DND-41 (cell line): ENCODE measurements around the gene NAIP.
"Not testable (repeated sequence)": the region's sequence is repeated elsewhere in the genome, so short reads cannot be mapped to it uniquely, and the experiment has no call there.

Experiments
- CTCF ChIP-seq: IDR thresholded peaks from 2 replicates; pipeline ENCODE4 v1.5.1; 2012; ENCODE audit warnings: borderline replicate concordance, low read length, moderate library complexity, mild to moderate bottlenecking; ENCODE audit not compliant: poor library complexity, severe bottlenecking; ENCODE audit errors: extremely low read depth
- EZH2 ChIP-seq: IDR thresholded peaks from 3 replicates; pipeline ENCODE4 v1.6.1; 2012; ENCODE audit warnings: borderline replicate concordance, low read depth, mild to moderate bottlenecking, moderate library complexity, low read length, inconsistent platforms; ENCODE audit not compliant: severe bottlenecking

DNA sequence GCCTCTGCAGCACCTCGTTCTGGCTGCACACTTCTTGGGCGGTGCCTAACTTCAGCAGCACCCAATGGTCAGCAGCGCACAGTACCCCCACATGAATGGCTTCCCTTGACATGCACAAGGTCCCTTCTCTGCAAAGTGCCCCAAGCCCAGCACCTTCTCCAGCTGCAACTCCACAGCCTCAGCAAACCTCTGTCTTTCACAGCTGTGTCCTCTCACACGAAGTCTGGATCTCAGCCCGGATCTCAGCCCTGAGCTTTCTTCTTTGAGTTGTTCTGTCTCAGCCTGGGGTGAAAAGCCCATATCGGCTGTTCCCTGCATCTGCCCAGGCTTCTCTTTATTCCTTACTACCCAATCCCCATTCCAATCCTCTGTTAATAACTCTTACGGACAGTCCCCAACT, 57.9 kb downstream of the NAIP start:
- not testable (repeated sequence) for TF ChIP-seq CTCF, EZH2
